Tibial artery (tissue), 4 donors: ENCODE measurements around the gene C11orf65.

Source experiments
- DNase-seq, 2 donors: peaks; one replicate each; pipeline ENCODE4 v3.0.0-alpha.2; 2019
- H3K27ac ChIP-seq, 2 donors: fragments of 200-600 bp; sonication (generic) in 1 of 2; 1 replicate in 1 of 2; 2 replicates in 1 of 2; pipeline ENCODE4 v1.5.1; 2018 to 2019; ENCODE audit warnings: mild to moderate bottlenecking in 1 of 2
- H3K27me3 ChIP-seq, 2 donors: fragments of 200-600 bp; sonication (generic) in 1 of 2; one replicate each; pipeline versions ENCODE4 v1.5.1 to v1.6.0; 2016 to 2019
- H3K36me3 ChIP-seq, 3 donors: fragments of 200-600 bp; sonication (generic) in 2 of 3; one replicate each; pipeline ENCODE4 v1.5.1; 2016 to 2019; ENCODE audit warnings: mild to moderate bottlenecking in 2 of 3
- H3K4me1 ChIP-seq, 4 donors: fragments of 200-600 bp; sonication (generic) in 2 of 4; 1 replicate in 3 of 4; 2 replicates in 1 of 4; pipeline ENCODE4 v1.5.1; 2016 to 2019
- H3K4me3 ChIP-seq, 2 donors: fragments of 200-600 bp; sonication (generic) in 1 of 2; 1 replicate in 1 of 2; 2 replicates in 1 of 2; pipeline ENCODE4 v1.5.1; 2018 to 2019; ENCODE audit warnings: mild to moderate bottlenecking in 2 of 2
- H3K9me3 ChIP-seq, 3 donors: fragments of 200-600 bp; sonication (generic) in 1 of 3; one replicate each; pipeline ENCODE4 v1.5.1; 2016 to 2019
- intact Hi-C: fragments of 100-400 bp; cut with DNase I; formaldehyde crosslinking; loops from one replicate; pipeline ENCODE4 v1.15.0; 2023; ENCODE audit warnings: low total_unique reads
- TF ChIP-seq, protein P1 (sequence below), 2 experiments: fragments of 200-600 bp in 1 of 2; fragments of 450-650 bp in 1 of 2; IDR thresholded peaks; one replicate each; pipeline ENCODE4 v1.5.1; 2017 to 2019; ENCODE audit warnings: antibody characterized with exemption in 2 of 2, mild to moderate bottlenecking in 1 of 2, moderate library complexity in 1 of 2

Gene C11orf65

DNA sequence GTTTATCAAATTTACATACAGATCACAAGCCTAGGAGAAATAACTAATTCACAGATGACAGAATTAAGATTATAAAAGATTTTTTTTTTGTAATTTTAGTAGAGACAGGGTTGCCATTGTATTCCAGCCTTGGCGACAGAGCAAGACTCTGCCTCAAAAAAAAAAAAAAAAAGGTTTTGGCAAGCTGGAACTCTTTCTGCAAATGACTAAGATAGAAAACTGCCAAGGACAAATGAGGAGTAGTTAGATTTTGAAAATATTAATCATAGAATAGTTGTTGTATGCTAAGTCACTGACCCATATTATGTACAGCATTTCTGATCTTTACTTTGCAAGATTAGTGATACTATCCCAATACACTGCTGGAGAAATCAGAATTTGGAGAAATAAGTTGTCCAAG is 99.2 kb downstream of the C11orf65 start:
- intact Hi-C loops: no loop called here
- TF ChIP-seq, protein P1, sequence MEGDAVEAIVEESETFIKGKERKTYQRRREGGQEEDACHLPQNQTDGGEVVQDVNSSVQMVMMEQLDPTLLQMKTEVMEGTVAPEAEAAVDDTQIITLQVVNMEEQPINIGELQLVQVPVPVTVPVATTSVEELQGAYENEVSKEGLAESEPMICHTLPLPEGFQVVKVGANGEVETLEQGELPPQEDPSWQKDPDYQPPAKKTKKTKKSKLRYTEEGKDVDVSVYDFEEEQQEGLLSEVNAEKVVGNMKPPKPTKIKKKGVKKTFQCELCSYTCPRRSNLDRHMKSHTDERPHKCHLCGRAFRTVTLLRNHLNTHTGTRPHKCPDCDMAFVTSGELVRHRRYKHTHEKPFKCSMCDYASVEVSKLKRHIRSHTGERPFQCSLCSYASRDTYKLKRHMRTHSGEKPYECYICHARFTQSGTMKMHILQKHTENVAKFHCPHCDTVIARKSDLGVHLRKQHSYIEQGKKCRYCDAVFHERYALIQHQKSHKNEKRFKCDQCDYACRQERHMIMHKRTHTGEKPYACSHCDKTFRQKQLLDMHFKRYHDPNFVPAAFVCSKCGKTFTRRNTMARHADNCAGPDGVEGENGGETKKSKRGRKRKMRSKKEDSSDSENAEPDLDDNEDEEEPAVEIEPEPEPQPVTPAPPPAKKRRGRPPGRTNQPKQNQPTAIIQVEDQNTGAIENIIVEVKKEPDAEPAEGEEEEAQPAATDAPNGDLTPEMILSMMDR (IDR thresholded peaks at IDR 0.05): no peak
- no peak for DNase-seq
- Histone ChIP-seq H3K36me3 (peaks cover 0 to 25% (median 23%) of the 10 kb centered on the region in 3 donors), H3K4me1 (peaks cover 0 to 8% (median 0%) of the 10 kb centered on the region in 4 donors), H3K27ac (no peak overlapping the region), H3K4me3 (no peak overlapping the region), H3K27me3 (no peaks in the 10 kb centered on the region), H3K9me3 (no peaks in the 10 kb centered on the region)

DNA sequence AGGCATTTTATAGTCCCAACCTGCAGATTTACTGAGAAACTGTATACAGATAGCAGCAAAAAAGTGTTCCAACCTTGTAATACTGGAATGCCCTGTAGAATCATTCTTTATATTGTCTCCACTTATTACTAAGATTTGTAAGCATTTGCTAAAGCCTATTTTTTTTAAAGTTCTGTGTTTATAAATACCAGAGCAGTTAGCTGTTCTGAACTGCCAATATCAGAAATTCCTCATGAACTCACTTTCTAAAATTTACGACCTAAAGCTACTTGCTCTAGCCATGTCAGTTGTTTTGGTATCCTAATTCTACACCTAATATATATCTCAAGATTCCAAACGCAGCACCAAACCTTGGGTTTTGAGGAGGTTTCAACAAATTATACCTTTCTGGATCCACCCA is 103.2 kb downstream of the C11orf65 start:
- Histone ChIP-seq H3K36me3 (peaks cover 0 to 25% (median 14%) of the 10 kb centered on the region in 3 donors), H3K9me3 (no peaks in the 10 kb centered on the region), H3K27ac (no peak overlapping the region), H3K4me1 (peaks cover 0 to 8% (median 0%) of the 10 kb centered on the region in 4 donors), H3K4me3 (no peak overlapping the region), H3K27me3 (no peaks in the 10 kb centered on the region)
- DNase-seq: no peak
- TF ChIP-seq, protein P1 (IDR thresholded peaks at IDR 0.05): no peak
- intact Hi-C loops: no loop called here

DNA sequence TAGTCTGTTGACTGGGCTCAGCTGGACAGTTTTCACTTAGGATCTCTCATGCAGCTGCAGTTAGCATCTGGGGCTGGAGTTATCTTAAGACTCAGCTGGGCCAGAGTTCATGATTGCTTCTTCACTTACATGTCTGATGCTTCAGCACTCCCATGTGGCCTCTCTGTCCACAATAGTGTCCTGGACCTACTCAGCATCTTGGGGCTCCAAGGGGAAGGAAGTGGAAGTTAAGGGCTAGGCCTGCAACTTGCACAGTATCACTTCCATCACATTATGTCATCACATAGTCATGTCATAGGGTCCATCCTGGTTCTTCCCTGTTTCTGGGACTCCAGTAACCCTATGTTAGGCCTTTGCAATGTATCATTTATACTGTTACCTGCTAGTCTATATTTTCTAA is 115.9 kb downstream of the C11orf65 start:
- Histone ChIP-seq H3K36me3 (peaks cover 66 to 89% (median 83%) of the 10 kb centered on the region in 3 donors), H3K4me3 (no peak overlapping the region), H3K4me1 (no peaks in the 10 kb centered on the region), H3K27ac (no peak overlapping the region), H3K27me3 (no peaks in the 10 kb centered on the region), H3K9me3 (no peaks in the 10 kb centered on the region)
- no peak for DNase-seq
- intact Hi-C loops: no loop called here
- TF ChIP-seq, protein P1 (IDR thresholded peaks at IDR 0.05): no peak

DNA sequence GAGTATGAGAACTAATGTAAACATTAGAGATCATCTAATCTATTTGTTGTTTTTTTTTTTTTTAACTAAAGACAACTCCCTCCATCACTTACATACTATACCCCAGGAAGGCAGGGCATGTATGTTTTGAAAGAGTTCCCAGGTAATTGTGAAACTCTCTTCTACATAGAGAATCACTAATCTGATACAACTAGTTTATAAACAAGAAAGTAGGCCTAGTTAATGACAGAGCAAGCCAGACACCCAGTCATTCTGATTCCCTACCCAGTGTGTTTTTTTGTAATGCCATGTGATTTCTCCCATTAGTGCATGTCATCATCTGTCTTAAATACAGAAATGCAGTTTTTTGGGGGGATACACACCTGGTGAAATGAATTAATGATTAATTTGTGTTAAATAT is 120.9 kb downstream of the C11orf65 start:
- H3K27ac ChIP-seq: no peak overlapping the region
- TF ChIP-seq, protein P1 (IDR thresholded peaks at IDR 0.05): no peak

DNA sequence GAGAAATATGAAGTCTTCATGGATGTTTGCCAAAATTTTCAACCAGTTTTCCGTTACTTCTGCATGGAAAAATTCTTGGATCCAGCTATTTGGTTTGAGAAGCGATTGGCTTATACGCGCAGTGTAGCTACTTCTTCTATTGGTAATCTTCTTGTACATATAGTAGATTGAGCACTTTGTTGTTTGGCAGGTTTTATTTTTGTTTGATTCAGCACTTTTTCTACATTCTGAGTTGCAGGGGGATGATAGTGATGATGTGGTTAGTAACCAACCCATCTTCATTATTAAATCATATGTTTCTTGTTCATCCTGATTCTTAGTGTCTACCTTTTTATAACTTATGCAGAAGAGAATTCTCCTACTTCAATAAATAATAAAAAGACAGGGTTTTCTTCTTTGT is 121.6 kb downstream of the C11orf65 start:
- H3K4me1 ChIP-seq: no peaks in the 10 kb centered on the region
- H3K4me3 ChIP-seq: no peak overlapping the region
- no peak overlapping the region for H3K27ac ChIP-seq
- H3K36me3 ChIP-seq: peaks cover 36 to 41% (median 37%) of the 10 kb centered on the region in 3 donors
- TF ChIP-seq, protein P1 (IDR thresholded peaks at IDR 0.05): no peak
- no peak for DNase-seq
- H3K9me3 ChIP-seq: no peaks in the 10 kb centered on the region
- intact Hi-C loops: no loop called here
- H3K27me3 ChIP-seq: no peaks in the 10 kb centered on the region

More for the DNA sequence above, 120.9 kb downstream of the C11orf65 start:
- intact Hi-C loops: no loop called here
- Histone ChIP-seq H3K36me3 (peaks cover 36 to 48% (median 44%) of the 10 kb centered on the region in 3 donors), H3K4me1 (no peaks in the 10 kb centered on the region), H3K27me3 (no peaks in the 10 kb centered on the region), H3K4me3 (no peak overlapping the region), H3K9me3 (no peaks in the 10 kb centered on the region)
- no peak for DNase-seq

DNA sequence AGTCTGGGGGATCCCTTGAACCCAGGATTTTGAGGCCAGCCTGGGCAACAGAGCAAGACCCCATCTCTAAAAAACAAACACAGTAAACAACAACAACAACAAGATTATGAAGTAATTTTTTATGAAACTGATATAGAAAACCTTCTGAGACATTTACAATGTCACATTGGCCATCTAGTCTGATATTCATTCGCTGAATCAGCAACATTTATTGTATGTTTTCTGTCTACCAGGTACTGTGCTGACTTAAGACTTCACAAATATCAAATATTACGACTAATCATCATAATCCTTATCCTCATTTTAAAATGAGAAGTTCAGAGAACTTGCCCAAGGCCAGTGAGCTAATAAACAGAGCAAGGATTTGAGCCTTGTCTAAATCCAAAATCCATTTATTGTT is 123.6 kb downstream of the C11orf65 start:
- TF ChIP-seq, protein P1 (IDR thresholded peaks at IDR 0.05): no peak
- intact Hi-C loops: no loop called here
- no peak for DNase-seq
- peaks cover 18 to 25% (median 21%) of the 10 kb centered on the region in 3 donors for H3K36me3 ChIP-seq
- no peaks in the 10 kb centered on the region for H3K9me3 ChIP-seq
- no peaks in the 10 kb centered on the region for H3K27me3 ChIP-seq
- H3K4me1 ChIP-seq: no peaks in the 10 kb centered on the region
- no peak overlapping the region for H3K27ac ChIP-seq
- H3K4me3 ChIP-seq: no peak overlapping the region
